8988T (cell line): Measurements from ENCODE around the gene HRK.
"Not testable (repeated sequence)": the region's sequence is repeated elsewhere in the genome, so short reads cannot be mapped to it uniquely, and the experiment has no call there.

Experiments used
- DNase-seq: peaks from one replicate; pipeline ENCODE4 v3.0.0; 2011

The HRK gene

GRCh38 chr12:116814766-116815165 lies 66.5 kb downstream of the HRK start:
- DNase-seq, result not testable (repeated sequence)

- no peak for DNase-seq
These were observed 67.8 kb downstream of the HRK start for GRCh38 chr12:116813271-116814041.

GRCh38 chr12:116812238-116812637 lies 69.0 kb downstream of the HRK start:
- DNase-seq, result no peak

- no peak for DNase-seq
These were observed 72.8 kb downstream of the HRK start for GRCh38 chr12:116808113-116809105.

GRCh38 chr12:116807546-116807945 lies 73.7 kb downstream of the HRK start:
- no peak for DNase-seq

- DNase-seq, result no peak
These were observed 74.3 kb downstream of the HRK start for GRCh38 chr12:116806845-116807440.
